Stimulated activated CD4-positive, alpha-beta T cell treated with anti-CD3 and anti-CD28 coated beads, TNF-alpha, amount 100 ng/mL, for 48 hours (primary cell): Measurements from ENCODE around the gene MEMO1.
"Not testable (repeated sequence)": the region's sequence is repeated elsewhere in the genome, so short reads cannot be mapped to it uniquely, and the experiment has no call there.

Experiments used
- DNase-seq, 3 donors: peaks; one replicate each; pipeline ENCODE4 v3.0.0-alpha.2; 2020; ENCODE audit warnings: low read depth in 3 of 3

The MEMO1 gene

DNA sequence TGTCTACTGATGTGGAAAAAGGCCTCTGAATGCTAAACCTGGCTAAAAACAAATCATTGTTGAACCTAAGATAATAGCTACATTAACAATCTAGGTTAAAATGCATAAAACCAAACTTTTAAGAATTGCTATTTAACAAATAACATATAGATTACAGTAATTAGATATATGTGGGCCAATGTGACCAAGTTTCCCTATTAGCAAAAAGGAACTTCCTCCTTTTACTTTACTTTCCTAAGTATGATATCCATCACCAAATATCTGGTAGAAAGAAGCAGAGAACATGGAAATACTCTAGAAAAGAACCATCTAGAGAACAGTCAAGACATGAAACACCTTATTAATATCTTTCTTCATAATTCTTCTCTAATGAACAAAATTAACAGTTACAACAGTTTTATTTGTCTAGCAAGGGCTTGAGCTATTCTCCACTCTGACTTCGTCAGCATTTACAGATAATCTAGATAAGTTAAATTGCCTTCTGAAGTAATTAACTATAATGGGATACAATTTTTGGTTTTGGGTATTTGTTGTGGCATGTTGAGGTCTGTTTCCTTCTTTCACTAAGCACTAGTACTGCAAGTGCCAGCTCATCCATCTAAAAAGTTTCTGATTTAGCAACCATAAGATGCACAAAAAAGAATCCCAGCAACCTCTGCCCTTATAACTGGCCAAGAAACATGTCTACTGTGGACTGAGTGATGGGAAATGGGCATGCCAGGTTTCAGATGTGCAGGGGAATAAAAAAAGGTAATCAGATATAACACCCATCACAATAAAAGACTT, 53.3 kb downstream of the MEMO1 start:
- no peak for DNase-seq

DNA sequence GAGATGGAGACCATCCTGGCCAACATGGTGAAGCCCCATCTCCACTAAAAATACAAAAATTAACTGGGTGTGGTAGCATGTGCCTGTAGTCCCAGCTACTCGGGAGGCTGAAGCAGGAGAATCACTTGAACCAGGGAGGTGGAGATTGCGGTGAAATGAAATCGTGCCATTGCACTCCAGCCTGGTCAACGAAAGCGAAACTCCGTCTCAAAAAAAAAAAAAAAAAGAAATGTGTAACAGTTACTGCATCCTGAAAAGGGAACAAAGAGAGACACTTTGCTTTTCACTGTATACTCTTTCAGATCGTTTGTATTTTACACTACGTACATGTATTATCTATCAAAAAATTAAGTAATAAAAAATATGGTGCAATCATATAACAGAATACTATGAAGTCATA, 53.9 kb downstream of the MEMO1 start:
- not testable (repeated sequence) for DNase-seq

- no peak for DNase-seq
These were observed 54.5 kb downstream of the MEMO1 start for GRCh38 chr2:31956312-31956711.

- DNase-seq, result not testable (repeated sequence)
These were observed 57.7 kb downstream of the MEMO1 start for GRCh38 chr2:31953095-31953494.

GRCh38 chr2:31950946-31951562, 59.8 kb downstream of the MEMO1 start:
- DNase-seq, result no peak

DNA sequence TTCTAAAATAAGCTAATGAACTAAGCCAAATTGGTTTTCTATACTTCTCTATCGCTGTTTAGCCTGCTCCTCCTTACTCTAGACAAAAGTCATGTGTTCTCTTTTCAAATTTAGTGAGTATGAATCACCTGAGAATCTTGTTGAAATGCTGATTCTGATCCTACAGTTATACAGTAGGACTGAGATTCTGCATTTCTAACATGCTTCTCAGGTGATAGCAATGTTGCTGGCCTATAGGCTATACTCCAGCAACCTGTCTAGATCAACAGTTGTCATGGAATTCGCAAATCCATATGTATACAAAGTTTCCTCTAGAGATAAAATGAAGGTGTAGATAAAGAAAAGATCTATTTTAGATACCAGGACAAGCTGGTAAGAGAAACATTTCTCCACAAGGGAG, 62.9 kb downstream of the MEMO1 start:
- no peak for DNase-seq

DNA sequence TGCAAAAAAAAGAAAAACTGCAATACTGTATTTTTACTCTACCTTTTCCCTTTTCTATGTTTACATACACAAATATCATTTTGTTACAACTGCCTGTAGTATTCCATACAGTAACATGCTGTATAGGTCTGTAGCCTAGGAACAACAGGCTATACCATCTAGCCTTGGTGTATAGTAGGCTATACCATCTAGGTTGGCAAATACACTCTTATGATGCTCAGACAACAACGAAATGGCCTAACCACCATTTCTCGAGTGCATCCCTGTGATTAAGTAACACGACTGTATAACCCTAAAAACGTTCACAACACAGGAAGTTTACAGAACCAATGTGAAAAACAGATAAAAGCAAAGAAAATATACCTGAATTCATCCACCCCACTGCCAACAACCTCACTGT, 64.0 kb downstream of the MEMO1 start:
- no peak for DNase-seq

- no peak for DNase-seq
These were observed 65.3 kb downstream of the MEMO1 start for GRCh38 chr2:31945572-31945935.

GRCh38 chr2:31944828-31945571, 65.8 kb downstream of the MEMO1 start:
- no peak for DNase-seq

DNA sequence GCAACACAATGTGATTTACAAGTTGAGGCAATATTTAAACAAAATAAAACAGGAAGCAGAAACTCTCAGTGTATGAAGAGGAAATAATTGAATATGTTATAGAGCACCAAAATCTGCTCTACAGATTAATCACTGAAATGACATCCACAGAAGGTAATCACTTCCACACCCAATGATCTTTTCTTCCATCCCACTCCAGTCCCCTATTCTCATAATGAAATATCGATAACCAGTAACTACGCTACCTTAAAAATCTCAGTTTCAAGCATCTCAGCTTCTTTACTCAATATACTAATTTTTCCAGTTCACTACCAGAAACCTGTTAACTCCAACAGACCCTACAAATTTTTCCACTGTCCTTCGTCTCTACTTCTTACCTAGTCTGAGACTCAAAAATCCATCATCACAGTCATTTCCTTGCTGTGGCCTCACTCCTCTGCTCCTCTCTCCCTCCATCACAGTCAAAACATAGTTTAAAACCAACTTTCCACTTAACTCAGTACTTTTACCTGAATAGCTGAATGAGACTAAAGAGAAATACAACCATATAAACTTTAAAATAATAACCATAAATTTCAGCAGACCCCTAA, 67.1 kb downstream of the MEMO1 start:
- no peak for DNase-seq

DNA sequence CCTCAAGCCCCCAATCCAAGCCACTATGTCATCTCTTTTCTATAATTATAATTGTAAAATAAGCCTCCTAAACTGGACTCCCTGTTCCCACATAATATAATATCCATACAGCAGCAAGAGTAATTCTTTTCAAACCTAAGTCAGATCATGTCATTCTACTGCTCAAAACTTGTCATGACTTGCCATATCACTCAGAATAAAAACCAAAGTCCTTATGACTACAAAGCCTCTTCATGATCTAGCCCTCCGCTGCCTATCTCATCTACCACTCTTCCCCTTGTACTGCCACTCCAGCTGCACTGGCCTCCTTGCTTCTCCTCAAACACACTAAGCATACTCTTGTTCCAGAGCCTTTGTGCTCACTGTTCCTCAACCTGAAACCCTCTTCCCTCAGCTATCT, 69.9 kb downstream of the MEMO1 start:
- no peak for DNase-seq

DNA sequence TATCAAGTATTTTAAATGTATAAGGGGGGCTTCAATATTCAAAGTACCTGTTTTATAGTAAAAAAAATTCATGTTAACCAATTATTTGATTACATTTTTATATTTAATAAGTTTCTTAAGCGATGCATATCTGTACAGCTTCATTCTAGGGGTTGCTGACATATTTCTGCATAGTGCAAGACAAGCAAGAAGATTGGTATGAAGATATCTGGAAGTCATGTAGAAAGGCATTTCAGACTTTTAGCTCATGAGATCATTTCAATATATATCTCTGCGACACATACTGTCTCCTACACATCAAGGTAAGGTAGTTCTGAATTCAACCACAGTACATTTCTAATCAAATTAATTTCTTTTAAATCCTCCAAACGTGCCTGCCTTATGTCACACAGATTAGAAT, 73.1 kb downstream of the MEMO1 start:
- DNase-seq, result no peak

GRCh38 chr2:31935370-31935769, 75.4 kb downstream of the MEMO1 start:
- no peak for DNase-seq

DNA sequence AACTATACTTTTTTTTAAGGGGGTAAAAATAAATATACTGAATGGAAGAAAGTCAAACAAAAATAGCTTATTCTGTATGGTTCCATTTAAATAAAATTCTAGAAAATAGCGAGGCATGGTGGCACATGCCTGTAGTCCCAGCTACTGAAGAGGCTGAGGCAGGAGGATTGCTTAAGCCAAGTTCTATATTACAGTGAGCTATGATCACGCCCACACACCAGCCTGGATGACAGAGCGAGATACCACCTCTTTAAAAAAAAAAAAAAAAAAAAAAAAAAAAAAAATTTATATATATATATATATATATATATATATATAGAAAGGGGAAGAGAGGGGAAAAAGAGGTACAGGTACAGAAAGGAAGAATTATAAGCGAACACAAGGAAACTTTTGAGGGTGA, 77.7 kb downstream of the MEMO1 start:
- DNase-seq, result no peak

- DNase-seq, result no peak
These were observed 78.2 kb downstream of the MEMO1 start for GRCh38 chr2:31932589-31932988.

GRCh38 chr2:31931916-31932315, 78.9 kb downstream of the MEMO1 start:
- no peak for DNase-seq

DNA sequence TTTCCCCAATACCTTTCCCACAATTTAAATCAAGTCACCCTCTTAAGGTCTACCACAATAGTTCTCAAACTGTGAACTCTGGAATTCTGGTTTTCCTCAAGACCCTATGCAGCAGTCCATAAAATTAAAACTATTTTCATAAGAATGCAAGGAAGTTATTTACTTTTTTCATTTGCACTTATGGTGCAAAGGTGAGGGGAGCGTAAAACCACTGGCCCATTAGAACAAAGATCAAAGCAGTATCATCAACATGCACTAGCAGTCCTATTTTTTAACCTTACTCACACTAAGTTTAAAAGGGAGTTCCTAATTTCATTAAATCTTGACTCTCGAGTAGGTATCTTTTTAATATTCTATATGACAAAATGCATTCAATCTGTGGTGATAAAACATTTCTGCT, 85.3 kb downstream of the MEMO1 start:
- DNase-seq, result no peak

DNA sequence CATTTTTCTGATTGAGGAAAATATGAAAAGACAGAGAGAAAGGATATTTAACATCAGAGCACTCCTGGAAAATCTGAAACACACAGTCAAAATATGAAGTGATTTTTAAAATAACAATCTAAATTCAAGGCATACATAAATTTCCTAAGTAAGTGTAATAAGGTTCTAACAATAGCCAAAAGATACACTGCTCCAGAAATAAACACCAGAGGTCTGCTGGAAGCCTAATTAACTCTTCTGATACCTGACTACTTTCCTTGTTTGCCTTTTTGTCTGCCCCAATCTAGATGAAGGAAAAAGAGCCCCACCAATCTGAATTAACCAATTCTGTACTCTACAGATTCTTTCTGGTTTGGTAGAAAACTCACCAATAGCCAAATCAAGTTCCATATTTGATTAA, 87.1 kb downstream of the MEMO1 start:
- no peak for DNase-seq

GRCh38 chr2:31922542-31923408, 88.0 kb downstream of the MEMO1 start:
- no peak for DNase-seq

GRCh38 chr2:31920962-31921361, 89.8 kb downstream of the MEMO1 start:
- DNase-seq, result no peak

DNA sequence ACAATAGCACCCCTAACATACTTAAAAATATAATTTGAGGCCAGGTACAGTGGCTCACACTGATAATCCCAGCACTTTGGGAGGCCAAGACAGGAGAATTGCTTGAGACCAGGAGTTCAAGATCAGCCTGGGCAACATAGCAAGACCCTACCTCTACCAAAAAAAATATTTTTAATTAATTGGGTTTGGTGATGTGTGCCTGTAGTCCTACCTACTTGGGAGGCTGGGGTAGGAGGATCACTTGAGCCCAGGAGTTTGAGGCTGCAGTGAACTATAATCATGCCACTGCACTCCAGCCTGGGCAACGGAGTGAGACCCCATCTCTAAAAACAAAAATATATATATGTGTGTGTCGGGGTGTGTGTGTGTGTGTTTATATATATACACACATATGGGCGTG, 91.3 kb downstream of the MEMO1 start:
- no peak for DNase-seq

GRCh38 chr2:31909661-31910060, 101.1 kb downstream of the MEMO1 start:
- DNase-seq, result no peak
